ENCODE data around the gene ADGRE2. TPM values are rescaled to one million over a fixed set of nuclear protein-coding genes. Genes with fewer than 3 reads are reported as not detected.
A peak's percentile ranks its signal among the peaks of the same experiment; 100 is the strongest.
"Not testable (repeated sequence)": the region's sequence is repeated elsewhere in the genome, so short reads cannot be mapped to it uniquely, and the experiment has no call there.

ADGRE2 gene
- total RNA-seq, 2 donors from 2014 or later, result 4.4 to 4.6 TPM

GRCh38 chr19:14772995-14773394 lies 5.4 kb downstream of the ADGRE2 start:
- no peak for ATAC-seq
- H3K27me3 Mint-ChIP-seq, result peaks cover 8 to 17% of the 10 kb centered on the region in 2 donors
- no peaks in the 10 kb centered on the region for H3K36me3 Mint-ChIP-seq
- DNase-seq (ENCODE audit: low spot score), result no peak
- no peak overlapping the region for H3K4me3 Mint-ChIP-seq
- peaks cover 7 to 12% of the 10 kb centered on the region in 2 donors for H3K4me1 Mint-ChIP-seq (ENCODE audit: low read depth in 2 of 2)
- H3K27ac Mint-ChIP-seq, result peak overlapping the region in 1 of 2 donors; percentile 41
- H3K9me3 Mint-ChIP-seq, result no peaks in the 10 kb centered on the region

- Mint-ChIP-seq H3K27ac (no peak overlapping the region), H3K4me3 (no peak overlapping the region)
- ATAC-seq, result no peak
These were observed 5.9 kb downstream of the ADGRE2 start for GRCh38 chr19:14772467-14772866.

GRCh38 chr19:14770944-14771839 lies 7.2 kb downstream of the ADGRE2 start:
- DNase-seq (ENCODE audit: low spot score) (no peak), ATAC-seq (no peak)
- H3K36me3 Mint-ChIP-seq, result no peaks in the 10 kb centered on the region
- peaks cover 6 to 14% of the 10 kb centered on the region in 2 donors for H3K27me3 Mint-ChIP-seq
- H3K4me1 Mint-ChIP-seq (ENCODE audit: low read depth in 2 of 2), result peaks cover 4 to 5% of the 10 kb centered on the region in 2 donors
- H3K4me3 Mint-ChIP-seq, result no peak overlapping the region
- no peaks in the 10 kb centered on the region for H3K9me3 Mint-ChIP-seq
- H3K27ac Mint-ChIP-seq, result no peak overlapping the region

More at GRCh38 chr19:14772467-14772866, 5.9 kb downstream of the ADGRE2 start:
- Mint-ChIP-seq H3K36me3 (no peaks in the 10 kb centered on the region), H3K4me1 (ENCODE audit: low read depth in 2 of 2) (peaks cover 7 to 9% of the 10 kb centered on the region in 2 donors), H3K27me3 (peaks cover 8 to 14% of the 10 kb centered on the region in 2 donors), H3K9me3 (no peaks in the 10 kb centered on the region)
- DNase-seq (ENCODE audit: low spot score), result no peak

- DNase-seq (ENCODE audit: low spot score) (no peak), ATAC-seq (no peak)
- Mint-ChIP-seq H3K36me3 (no peaks in the 10 kb centered on the region), H3K27me3 (peaks cover 0 to 10% of the 10 kb centered on the region in 2 donors), H3K27ac (peak overlapping the region in 1 of 2 donors; percentile 18), H3K4me3 (no peak overlapping the region), H3K9me3 (no peaks in the 10 kb centered on the region), H3K4me1 (ENCODE audit: low read depth in 2 of 2) (no peaks in the 10 kb centered on the region)
These were observed 8.2 kb downstream of the ADGRE2 start for GRCh38 chr19:14770136-14770535.

GRCh38 chr19:14769201-14769600 lies 9.2 kb downstream of the ADGRE2 start:
- Mint-ChIP-seq H3K36me3 (no peaks in the 10 kb centered on the region), H3K4me1 (ENCODE audit: low read depth in 2 of 2) (no peaks in the 10 kb centered on the region), H3K27ac (no peak overlapping the region), H3K27me3 (peaks cover under 1 to 11% of the 10 kb centered on the region in 2 donors), H3K4me3 (no peak overlapping the region), H3K9me3 (no peaks in the 10 kb centered on the region)
- ATAC-seq (no peak), DNase-seq (ENCODE audit: low spot score) (no peak)

- H3K36me3 Mint-ChIP-seq, result no peaks in the 10 kb centered on the region
- H3K27me3 Mint-ChIP-seq, result peaks cover 7 to 8% of the 10 kb centered on the region in 2 donors
- peaks cover 0 to 3% of the 10 kb centered on the region in 2 donors for H3K4me1 Mint-ChIP-seq (ENCODE audit: low read depth in 2 of 2)
- DNase-seq (ENCODE audit: low spot score) (no peak), ATAC-seq (no peak)
- no peak overlapping the region for H3K4me3 Mint-ChIP-seq
- no peaks in the 10 kb centered on the region for H3K9me3 Mint-ChIP-seq
- H3K27ac Mint-ChIP-seq, result no peak overlapping the region
These were observed 10.4 kb downstream of the ADGRE2 start for GRCh38 chr19:14768001-14768400.

GRCh38 chr19:14767466-14767971 lies 10.8 kb downstream of the ADGRE2 start:
- Mint-ChIP-seq H3K27me3 (peaks cover 7 to 8% of the 10 kb centered on the region in 2 donors), H3K9me3 (no peaks in the 10 kb centered on the region), H3K4me3 (no peak overlapping the region), H3K4me1 (ENCODE audit: low read depth in 2 of 2) (peaks cover 0 to 3% of the 10 kb centered on the region in 2 donors), H3K27ac (no peak overlapping the region), H3K36me3 (no peaks in the 10 kb centered on the region)
- ATAC-seq (no peak), DNase-seq (ENCODE audit: low spot score) (no peak)

- not testable (repeated sequence) for H3K27ac Mint-ChIP-seq; DNase-seq (ENCODE audit: low spot score); H3K4me1 Mint-ChIP-seq (ENCODE audit: low read depth in 2 of 2); H3K9me3 Mint-ChIP-seq; H3K36me3 Mint-ChIP-seq; H3K4me3 Mint-ChIP-seq
- ATAC-seq, result peak; percentile 9 to 12
- peaks cover 7 to 10% of the 10 kb centered on the region in 2 donors for H3K27me3 Mint-ChIP-seq
These were observed 12.5 kb downstream of the ADGRE2 start for GRCh38 chr19:14765841-14766240.

GRCh38 chr19:14765403-14765802 lies 13.0 kb downstream of the ADGRE2 start:
- H3K4me1 Mint-ChIP-seq (ENCODE audit: low read depth in 2 of 2); DNase-seq (ENCODE audit: low spot score); H3K4me3 Mint-ChIP-seq; H3K36me3 Mint-ChIP-seq; H3K27ac Mint-ChIP-seq; H3K9me3 Mint-ChIP-seq: not testable (repeated sequence)
- ATAC-seq, result peak; percentile 24 to 25
- H3K27me3 Mint-ChIP-seq, result peaks cover 7 to 10% of the 10 kb centered on the region in 2 donors

- no peak overlapping the region for H3K4me3 Mint-ChIP-seq
- no peaks in the 10 kb centered on the region for H3K9me3 Mint-ChIP-seq
- DNase-seq (ENCODE audit: low spot score), result no peak
- H3K36me3 Mint-ChIP-seq, result no peaks in the 10 kb centered on the region
- peak overlapping the region; percentile 24 to 53 for H3K27ac Mint-ChIP-seq
- H3K4me1 Mint-ChIP-seq (ENCODE audit: low read depth in 2 of 2), result peaks cover 0 to 3% of the 10 kb centered on the region in 2 donors
- ATAC-seq, result no peak
- peaks cover 8 to 14% of the 10 kb centered on the region in 2 donors for H3K27me3 Mint-ChIP-seq
These were observed 14.0 kb downstream of the ADGRE2 start for GRCh38 chr19:14764401-14764800.

GRCh38 chr19:14763497-14764145 lies 14.7 kb downstream of the ADGRE2 start:
- no peak for ATAC-seq
- Mint-ChIP-seq H3K4me1 (ENCODE audit: low read depth in 2 of 2) (peaks cover 0 to 3% of the 10 kb centered on the region in 2 donors), H3K27me3 (peaks cover 8 to 14% of the 10 kb centered on the region in 2 donors), H3K9me3 (no peaks in the 10 kb centered on the region), H3K4me3 (no peak overlapping the region), H3K36me3 (no peaks in the 10 kb centered on the region), H3K27ac (peak overlapping the region; percentile 24 to 53)
- no peak for DNase-seq (ENCODE audit: low spot score)

- peaks cover 0 to 3% of the 10 kb centered on the region in 2 donors for H3K4me1 Mint-ChIP-seq (ENCODE audit: low read depth in 2 of 2)
- ATAC-seq, result no peak
These were observed 16.2 kb downstream of the ADGRE2 start for GRCh38 chr19:14762111-14762510.

GRCh38 chr19:14761607-14762006 lies 16.8 kb downstream of the ADGRE2 start:
- Mint-ChIP-seq H3K4me3 (no peak overlapping the region), H3K4me1 (ENCODE audit: low read depth in 2 of 2) (peaks cover 0 to 3% of the 10 kb centered on the region in 2 donors), H3K27me3 (peaks cover 11 to 14% of the 10 kb centered on the region in 2 donors), H3K36me3 (no peaks in the 10 kb centered on the region), H3K9me3 (no peaks in the 10 kb centered on the region), H3K27ac (peak overlapping the region in 1 of 2 donors; percentile 37)
- no peak for ATAC-seq
- no peak for DNase-seq (ENCODE audit: low spot score)

More at GRCh38 chr19:14762111-14762510, 16.2 kb downstream of the ADGRE2 start:
- Mint-ChIP-seq H3K4me3 (no peak overlapping the region), H3K27ac (peak overlapping the region in 1 of 2 donors; percentile 37), H3K9me3 (no peaks in the 10 kb centered on the region), H3K27me3 (peaks cover 11 to 14% of the 10 kb centered on the region in 2 donors), H3K36me3 (no peaks in the 10 kb centered on the region)
- no peak for DNase-seq (ENCODE audit: low spot score)

- H3K27ac Mint-ChIP-seq, result no peak overlapping the region
- no peaks in the 10 kb centered on the region for H3K36me3 Mint-ChIP-seq
- no peak overlapping the region for H3K4me3 Mint-ChIP-seq
- H3K27me3 Mint-ChIP-seq, result peaks cover 8 to 9% of the 10 kb centered on the region in 2 donors
- no peaks in the 10 kb centered on the region for H3K9me3 Mint-ChIP-seq
- ATAC-seq, result no peak
- peaks cover 0 to under 1% of the 10 kb centered on the region in 2 donors for H3K4me1 Mint-ChIP-seq (ENCODE audit: low read depth in 2 of 2)
- no peak for DNase-seq (ENCODE audit: low spot score)
These were observed 19.5 kb downstream of the ADGRE2 start for GRCh38 chr19:14758816-14759215.
